ENCODE data around the gene JARID2.

DNA sequence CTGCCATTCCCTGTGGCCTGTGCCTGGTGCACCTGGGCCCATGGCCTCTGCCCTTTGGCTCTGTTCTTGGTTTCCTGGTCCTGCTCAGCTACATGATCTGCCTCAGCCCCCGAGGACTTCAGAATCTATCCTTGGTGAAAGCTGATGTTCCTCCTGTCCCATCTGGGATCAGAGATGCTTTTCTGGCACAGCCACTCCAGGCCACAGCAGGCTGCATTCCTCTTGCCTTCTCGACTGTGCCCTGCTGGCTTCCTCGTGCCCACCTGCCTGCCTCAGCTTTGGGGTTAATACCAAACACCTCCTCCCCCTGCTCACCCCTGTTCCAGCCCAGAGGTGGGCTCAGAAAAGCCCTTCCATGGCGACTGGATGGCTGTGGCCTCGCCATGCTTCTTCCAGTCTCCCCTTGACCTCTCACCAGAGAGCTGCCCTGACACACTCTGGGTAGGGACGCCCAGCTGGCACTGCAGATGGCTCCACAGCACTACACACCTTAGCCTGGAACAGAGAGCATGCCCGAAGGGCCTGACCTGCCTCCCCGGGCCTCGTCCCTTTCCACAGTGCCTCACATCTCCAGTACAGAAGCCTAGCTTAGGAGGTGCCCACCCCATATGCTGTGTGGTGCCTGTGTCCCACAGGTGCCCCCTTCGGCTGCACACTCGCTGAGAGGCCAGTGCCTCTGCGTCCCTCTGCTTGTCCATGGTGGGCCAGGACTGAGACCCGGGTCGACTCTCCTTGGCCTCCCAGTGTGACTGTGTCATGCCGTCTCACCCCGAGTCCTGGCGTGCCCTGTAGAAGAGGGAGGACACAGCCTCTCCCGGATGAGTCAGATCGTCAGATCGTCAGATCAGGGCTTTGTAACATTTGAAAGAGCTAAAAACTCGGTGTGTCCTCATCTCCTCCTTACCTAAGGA lies 268.2 kb downstream of the JARID2 start:
- TF ChIP-seq, protein P1, sequence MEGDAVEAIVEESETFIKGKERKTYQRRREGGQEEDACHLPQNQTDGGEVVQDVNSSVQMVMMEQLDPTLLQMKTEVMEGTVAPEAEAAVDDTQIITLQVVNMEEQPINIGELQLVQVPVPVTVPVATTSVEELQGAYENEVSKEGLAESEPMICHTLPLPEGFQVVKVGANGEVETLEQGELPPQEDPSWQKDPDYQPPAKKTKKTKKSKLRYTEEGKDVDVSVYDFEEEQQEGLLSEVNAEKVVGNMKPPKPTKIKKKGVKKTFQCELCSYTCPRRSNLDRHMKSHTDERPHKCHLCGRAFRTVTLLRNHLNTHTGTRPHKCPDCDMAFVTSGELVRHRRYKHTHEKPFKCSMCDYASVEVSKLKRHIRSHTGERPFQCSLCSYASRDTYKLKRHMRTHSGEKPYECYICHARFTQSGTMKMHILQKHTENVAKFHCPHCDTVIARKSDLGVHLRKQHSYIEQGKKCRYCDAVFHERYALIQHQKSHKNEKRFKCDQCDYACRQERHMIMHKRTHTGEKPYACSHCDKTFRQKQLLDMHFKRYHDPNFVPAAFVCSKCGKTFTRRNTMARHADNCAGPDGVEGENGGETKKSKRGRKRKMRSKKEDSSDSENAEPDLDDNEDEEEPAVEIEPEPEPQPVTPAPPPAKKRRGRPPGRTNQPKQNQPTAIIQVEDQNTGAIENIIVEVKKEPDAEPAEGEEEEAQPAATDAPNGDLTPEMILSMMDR (IDR thresholded peaks at IDR 0.05): no peak
- no peak for TF ChIP-seq POLR2A (IDR thresholded peaks at IDR 0.05)
- TF ChIP-seq POLR2AphosphoS5 (IDR thresholded peaks at IDR 0.05): no peak

Data from breast epithelium (tissue), 3 donors.